ENCODE data around the gene MSN.
"Not testable (repeated sequence)": the region's sequence is repeated elsewhere in the genome, so short reads cannot be mapped to it uniquely, and the experiment has no call there.

Gene MSN

DNA sequence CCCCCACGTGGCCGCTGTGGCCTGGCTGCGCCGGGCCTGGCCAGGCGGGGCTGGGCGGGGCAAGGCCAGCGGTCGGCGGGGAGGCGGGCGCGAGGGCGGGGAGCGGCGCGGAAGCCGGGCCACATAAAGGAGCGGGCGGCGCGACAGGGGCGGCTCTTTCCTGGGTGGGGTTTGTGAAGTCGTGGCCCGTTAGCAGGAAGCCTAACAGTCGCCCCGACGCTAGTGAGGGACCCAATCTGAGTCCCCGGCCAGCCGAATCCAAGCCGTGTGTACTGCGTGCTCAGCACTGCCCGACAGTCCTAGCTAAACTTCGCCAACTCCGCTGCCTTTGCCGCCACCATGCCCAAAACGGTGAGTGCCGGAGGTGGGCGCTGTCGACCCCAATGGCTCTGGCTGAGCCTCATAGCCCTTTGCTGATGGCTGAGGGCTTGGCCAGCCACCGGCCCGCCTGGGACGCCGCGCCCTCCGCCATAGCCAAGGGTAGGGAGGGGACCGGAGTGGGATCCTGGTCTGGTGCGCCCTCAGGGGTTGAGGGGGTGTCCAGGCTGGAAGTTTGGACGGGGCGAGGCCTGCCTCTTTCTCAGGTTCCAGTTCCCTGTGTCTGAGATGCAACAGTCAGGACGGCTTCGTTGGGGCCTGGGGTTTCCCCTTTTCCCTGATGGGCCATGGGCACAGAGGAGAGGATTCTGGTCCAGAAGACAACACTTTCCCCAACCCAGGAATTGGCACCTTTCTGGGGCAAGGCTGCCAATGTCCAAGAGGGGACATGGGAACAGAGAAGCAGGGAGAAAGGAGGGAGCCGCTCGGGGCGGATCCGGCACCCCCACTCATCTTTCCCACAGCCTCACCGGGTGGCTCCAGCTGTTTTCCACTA is at the start of gene MSN:
Gene MSN, plus strand, starts transcription at position 152 of the 874 bp plus-strand sequence. Its CDS starts 188 bp downstream, at position 340.
- DNase-seq (ENCODE audit: low read depth): peak; percentile 68

DNA sequence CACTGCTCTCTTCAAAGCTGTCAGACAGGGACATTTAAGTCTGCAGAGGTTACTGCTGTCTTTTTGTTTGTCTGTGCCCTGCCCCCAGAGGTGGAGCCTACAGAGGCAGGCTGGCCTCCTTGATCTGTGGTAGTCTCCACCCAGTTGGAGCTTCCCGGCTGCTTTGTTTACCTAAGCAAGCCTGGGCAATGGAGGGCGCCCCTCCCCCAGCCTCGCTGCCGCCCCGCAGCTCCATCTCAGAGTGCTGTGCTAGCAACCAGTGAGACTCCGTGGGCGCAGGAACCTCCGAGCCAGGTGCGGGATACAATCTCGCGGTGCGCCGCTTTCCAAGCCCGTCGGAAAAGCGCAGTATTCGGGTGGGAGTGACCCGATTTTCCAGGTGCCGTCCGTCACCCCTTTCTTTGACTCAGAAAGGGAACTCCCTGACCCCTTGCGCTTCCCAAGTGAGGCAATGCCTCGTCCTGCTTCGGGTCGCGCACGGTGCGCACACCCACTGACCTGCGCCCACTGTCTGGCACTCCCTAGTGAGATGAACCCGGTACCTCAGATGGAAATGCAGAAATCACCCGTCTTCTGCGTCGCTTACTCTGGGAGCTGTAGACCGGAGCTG is 47.3 kb upstream of the MSN start:
- DNase-seq (ENCODE audit: low read depth): not testable (repeated sequence)

DNA sequence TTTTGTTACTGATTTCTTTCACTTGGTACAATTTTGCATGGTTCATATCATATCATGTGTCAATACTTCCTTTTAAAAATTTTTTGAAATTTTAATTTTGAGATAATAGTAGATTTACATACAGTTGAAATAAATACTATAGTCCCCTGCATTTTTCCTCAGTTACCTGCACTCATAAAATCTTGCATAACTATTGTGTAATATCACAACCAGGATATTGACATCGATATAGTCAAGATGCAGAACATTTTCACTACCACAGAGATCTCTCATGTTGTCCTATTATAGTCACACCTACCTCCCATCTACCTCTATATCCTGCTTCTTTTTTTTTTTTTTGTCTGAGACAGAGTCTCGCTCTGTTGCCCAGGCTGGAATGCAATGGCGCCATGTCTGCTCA is 36.7 kb upstream of the MSN start:
- no peak for DNase-seq (ENCODE audit: low read depth)

DNA sequence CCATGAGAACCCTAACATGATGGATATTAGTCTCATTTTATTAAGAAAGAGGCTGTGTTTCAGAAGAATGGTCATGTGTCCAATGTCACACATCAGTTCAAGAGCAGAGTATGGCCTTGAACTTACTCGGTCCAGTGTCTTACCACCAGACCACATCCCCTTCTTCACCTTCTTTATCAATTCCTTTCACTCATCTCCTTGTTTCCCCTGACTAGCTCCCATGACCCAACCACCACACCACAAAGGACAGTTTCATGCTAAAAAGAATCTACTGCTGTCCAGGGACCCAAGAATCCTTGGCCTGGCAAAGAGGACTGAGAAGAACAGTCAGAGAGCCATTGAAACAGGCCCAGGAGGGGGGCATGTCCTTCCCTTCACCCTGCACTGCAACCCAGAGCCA is 33.6 kb upstream of the MSN start:
- DNase-seq (ENCODE audit: low read depth): no peak

DNA sequence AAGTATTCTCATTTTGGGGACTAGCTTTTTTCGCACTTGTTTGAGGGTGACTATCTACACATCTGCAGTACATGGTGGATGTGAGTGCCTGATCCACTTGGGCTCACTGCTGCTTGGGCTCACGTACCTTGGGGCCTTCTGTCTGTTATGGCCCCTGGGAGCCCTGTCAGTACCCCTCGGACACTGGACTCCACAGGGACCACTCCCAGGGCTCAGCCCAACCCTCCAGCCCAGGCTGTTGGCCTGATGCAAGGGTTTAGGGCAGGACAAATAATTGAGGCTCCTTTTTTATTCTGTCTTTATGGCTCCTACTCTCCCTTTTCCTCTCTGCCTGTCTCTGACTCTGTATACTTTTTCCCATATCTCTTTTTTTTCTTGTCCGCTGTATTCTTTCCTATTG is 32.7 kb upstream of the MSN start:
- no peak for DNase-seq (ENCODE audit: low read depth)

DNA sequence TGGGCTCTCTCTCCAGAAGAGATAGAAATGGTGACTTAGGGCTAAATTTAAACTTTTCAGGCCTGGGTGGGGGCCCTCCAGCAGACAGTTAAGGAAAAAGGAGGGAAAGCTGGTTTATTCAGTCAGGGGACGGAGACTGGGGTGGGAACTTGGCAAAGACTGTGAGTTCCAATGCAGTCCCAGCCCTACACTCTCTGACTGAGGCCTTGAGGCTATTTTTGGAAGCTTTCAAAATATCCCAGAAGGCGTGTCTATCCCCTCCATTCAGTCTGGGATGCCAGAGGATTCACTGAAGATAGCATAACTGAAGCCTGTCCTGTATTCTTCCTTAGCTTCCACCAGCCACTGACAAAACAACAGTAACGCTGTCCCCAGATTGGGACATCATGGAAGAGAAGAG is 32.1 kb upstream of the MSN start:
- DNase-seq (ENCODE audit: low read depth): no peak

DNA sequence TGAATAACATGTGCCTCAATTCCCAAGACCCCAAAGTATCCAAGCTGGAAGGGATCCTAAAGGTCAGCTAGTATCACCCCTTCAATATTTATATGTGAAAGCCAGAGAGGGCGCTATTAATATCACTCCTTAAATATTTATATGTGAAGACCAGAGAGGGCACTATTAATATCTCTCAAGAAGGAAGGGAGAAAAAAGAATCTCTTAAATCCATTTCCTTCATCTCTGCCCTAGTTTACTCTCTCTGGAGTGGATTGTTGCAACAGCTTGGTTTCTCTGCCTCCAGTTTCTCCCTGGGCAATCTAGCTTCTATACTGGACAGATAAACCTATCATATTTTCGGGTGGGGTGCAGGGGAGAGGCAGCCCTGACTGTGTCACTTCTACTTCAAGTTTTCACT is 31.6 kb upstream of the MSN start:
- no peak for DNase-seq (ENCODE audit: low read depth)

DNA sequence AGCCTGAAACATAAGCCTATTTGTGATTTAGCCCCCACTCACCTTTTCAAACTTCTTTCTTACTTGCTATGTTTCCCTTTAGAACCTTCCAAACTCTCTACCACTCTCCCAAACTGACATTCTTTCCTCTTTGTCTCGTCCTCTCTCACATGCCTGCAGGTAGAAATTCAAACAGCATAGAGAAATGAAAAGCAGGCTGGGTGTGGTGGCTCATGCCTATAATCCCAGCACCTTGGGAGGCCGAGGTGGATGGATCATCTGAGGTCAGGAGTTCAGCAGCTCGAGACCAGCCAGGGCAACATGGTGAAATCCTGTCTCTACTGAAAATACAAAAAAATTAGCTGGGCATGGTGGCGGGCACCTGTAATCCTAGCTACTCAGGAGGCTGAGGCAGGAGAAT is 31.2 kb upstream of the MSN start:
- not testable (repeated sequence) for DNase-seq (ENCODE audit: low read depth)

DNA sequence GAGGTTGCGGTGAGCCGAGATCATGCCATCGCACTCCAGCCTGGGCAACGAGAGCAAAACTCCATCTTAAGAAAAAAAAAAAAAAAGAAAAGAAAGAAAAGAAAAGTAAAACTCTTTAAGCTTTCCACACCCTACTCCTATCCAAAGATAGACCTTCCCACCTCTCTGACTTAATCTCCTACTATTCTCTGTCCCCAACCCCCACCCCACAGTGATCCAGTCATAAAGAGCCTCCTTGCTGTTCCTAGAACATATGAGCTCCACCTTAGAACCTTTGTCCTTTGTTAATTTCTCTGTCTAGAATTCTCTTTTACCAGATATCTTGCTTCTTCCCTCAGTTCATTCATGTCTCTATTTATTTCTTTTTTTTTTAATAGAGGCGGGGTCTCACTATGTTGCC is 30.1 kb upstream of the MSN start:
- DNase-seq (ENCODE audit: low read depth): no peak

DNA sequence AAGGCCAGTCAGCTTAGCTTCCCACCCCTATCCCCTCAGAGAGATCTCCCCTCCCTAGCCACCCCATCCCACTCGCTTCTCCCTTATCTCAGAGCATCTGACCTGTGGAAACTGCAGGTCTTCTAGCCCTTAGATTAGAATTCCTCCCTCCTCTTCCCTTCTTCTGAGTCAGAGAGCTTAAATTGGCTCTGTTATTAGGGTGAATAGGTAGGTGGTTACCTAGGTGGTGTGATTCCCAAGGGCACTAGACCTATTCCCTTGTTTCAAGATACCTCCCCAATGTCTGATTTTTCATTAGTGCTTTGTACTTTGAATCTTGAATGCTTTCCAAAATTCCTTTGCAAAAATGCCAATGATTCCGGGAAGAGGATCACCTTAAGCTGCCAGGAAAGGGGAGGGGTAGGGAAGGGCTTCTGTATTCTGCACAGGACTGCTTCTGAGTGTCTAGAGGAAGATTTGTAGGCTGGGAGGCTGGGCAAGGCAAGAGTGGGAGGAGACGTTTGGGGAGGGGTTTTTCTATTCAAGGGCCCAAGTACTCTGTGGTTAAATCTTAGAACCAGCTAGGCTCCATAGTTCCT is 24.5 kb upstream of the MSN start:
- no peak for DNase-seq (ENCODE audit: low read depth)

DNA sequence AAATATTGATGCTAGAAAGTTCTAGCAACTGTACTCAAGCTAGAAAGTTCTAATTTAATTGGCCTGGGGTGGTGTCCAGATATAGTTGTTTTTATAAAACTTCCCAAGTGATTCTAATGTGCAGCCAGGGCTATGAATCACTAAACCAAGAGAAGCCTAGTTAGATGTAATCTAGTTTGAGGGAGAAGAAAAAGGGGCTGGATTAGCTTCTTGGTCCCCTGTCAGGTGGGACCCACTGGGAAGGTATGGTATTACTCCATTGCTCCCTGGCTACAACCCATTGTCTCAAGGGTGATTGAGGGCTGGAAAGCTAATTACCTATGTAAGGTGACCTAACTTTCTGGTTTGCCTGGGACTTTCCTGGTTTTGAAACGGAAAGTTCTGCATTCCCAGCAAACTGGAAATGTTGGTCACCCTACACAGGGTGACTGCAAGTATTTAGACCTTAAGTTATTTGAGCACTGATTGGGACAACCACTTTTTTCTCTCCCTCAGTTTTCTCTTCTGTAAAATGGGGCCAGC is 23.9 kb upstream of the MSN start:
- DNase-seq (ENCODE audit: low read depth): no peak

DNA sequence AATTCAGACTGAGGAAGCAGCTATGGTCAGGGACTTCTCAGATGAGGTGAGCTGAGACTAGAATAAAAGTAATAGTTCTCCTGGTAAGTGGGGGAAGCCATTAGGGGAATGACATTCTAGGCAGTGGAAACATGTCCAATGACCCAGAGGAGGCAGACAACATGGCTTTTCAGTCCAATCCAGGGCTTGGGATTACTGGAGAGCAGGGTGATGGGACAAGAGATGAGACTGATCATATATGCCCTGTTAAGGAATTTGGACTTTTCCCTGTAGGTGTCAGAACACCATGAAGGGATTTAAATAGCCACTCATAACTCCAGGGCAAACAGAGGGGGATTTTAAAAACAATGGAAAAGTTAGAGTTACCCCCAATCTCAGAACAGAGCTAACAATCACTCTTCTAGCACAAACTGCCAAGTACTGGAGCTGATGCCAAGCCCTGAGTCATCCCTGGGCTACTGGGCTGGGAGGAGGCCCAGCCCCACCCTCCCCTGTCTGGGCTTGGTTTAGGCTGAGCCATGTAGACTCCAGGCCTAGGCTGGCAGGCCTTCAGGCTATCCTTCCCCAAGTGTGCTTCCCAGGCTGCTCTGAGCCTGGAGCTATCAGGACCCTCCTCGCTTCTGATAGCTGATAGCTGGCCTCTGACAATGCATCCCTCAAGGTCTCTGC is 22.7 kb upstream of the MSN start:
- DNase-seq (ENCODE audit: low read depth): no peak

DNA sequence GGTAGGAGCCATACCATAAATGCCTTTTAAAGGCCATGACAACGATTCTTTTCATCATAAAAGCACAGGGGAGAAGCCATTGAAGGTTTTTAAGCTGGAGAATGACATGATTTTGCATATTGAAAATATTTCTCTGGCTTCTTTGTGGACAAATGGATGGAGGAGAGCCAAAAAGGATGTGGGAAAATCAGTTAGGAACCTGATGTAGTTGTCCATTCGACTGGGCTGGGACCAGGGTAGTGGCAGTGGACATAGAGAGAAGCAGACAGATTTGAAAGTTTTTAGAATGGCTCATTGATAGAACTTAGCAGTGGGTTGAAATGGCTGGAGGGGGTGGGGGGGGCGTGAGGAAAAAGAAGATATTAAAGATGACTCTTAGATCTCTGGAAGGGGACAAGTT is 19.7 kb upstream of the MSN start:
- DNase-seq (ENCODE audit: low read depth): no peak

DNA sequence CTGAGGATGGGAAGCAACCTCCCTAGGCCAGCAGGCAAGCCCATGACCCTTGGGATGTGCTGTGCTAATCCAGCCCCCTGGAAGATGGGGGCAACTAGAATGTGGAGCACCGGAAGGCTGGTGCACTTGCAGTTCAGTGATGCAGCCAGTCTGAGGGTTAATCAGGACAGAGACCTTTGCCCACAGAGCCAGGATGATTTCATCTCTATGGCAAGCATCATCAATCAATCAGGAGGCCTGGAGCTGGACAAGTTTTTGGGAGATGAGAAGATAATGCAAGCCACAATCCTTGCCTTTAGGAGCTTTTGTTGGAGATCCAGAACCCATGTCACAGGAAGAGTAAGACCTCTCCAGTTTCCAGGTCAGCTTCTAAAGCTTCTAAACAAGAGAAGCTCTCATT is 15.4 kb upstream of the MSN start:
- no peak for DNase-seq (ENCODE audit: low read depth)

DNA sequence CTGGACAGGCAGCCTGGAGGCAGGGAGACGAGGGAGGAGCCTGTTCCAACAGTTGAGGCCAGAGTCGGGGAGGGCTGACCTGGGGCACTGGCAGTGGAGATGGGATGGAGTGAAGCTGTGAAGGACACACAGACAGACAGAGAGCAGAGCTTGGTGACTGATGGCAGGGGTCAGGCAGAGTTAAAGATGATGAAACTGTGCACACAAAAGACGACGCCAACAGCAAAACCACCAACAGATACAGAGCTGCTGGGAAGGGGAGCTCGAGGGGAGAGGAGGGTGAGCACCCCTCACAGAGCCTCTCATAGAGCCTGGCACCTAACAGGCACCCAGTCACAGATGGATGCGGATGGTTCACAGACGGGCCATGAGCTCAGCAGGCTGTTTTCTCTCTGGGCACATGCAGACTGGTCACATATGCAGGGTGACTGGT is 10.4 kb upstream of the MSN start:
- not testable (repeated sequence) for DNase-seq (ENCODE audit: low read depth)

DNA sequence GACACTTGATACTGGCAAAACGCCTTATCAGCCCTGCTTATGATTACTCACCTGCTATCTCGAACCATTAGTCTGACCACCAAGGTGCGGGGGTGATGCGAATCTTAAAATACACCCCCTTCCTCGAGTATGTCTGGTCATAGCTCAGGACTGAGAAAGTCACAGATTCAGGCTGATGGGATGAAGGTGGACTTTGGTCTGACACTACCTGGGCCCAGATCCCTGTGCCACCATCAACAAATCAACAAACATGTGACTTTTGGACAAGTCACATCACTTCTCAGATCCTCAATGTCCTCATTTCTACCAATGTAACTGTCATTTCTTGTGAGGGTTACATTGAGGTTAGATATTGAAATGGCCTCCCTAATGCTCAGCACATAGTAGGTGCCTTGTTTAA is 9.8 kb upstream of the MSN start:
- DNase-seq (ENCODE audit: low read depth): no peak

DNA sequence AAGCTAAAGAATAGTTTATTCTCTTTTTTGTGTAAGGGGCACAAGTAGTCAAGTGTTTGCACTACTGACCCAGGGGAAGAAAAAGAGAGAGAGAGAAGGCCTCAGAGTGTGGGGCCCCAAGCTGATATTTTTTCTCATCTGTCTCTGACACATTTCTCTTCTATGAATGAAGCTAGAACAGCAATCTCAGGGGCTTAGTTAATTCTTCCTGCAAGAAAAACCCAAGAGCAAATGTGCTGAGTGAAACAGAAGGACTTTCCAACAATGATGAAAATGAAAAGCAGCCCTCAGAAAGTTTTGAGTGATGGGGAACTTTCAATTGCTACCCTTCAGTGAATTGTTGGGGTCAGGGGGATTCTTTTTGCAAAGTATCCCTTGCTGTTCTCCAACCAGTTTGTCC is 9.2 kb upstream of the MSN start:
- no peak for DNase-seq (ENCODE audit: low read depth)

DNA sequence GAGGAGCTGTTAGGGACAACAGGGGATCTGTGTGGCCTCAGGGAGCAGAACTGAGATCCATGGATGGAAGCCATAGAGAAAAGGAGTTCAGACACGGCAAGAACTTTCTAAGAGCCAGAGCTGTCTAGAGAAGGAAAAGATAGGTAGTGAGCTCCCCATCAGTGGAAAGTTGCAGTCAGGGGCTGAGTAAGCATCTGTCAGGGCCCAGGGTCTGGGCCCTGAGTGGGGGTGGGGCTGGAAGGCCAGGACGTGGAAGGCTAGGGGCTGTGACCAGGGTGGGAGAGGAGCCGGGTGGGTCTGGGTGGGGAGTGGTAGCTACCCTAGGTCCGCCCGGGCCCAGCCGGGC is 324 bp upstream of the MSN start:
- DNase-seq (ENCODE audit: low read depth): no peak

DNA sequence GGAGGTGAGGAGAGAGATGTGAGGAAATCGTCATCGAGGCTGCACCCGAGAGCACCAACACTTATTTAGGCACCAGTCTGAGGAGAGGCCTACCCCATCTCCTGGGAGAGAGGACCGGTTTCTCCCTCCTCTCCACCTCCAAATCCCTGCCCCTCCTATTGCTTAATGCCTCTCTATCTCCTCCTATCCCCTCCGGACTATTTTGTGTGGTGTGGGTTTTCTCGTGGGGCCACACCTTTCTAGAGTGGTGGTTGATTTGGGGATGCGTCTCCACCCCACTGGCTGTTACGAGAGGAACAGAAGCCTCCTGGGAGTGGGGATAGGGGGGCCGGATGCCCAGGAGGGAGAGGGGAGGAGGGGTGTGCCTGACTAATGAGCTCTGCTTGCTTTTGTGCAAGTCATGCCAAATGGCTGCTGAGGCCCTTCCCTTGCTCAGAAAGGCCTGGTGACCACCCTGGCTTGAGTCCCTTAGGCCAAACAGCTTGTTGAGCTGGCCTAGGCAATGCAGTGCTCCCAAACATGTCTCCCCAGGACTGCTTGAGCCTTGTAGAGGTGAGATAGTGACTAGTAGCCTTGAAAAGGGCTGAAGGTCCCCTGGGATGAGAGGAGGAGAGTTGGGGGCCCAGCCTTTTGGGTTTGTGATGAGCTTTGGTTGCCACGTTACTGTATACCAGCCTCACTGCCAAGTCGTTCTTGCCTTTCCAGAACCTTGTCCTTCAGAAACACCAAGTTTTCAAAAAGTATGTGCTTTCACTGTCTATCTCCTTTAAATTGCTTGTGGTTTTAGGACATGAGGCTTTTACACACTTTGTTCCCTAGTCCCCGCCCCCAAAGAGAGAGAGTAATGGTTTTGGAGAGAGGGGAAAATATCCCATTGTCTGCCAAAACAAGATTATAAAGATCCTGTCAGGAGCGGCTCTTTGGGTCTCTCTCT is 1.2 kb downstream of the MSN start:
- DNase-seq (ENCODE audit: low read depth): peak; percentile 36

DNA sequence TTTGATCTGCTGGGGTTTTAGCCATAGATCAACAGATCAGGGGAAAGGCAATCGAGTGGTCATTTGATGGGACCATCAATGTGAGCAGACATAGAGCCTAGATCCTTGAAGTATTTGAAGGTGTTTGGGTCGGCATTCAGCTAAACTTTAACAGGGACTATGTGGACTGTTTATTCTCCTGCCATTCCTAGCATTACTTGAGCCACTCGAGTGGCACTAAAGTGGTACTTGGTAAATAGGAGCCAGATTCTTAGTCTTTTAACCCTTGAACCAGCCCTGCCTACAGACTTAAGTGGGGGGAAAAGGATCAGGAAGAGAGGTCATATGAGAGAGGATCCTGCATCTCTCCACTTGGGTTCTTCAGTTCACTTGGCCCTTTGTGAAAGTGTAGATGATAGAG is 3.8 kb downstream of the MSN start:
- DNase-seq (ENCODE audit: low read depth): no peak

DNA sequence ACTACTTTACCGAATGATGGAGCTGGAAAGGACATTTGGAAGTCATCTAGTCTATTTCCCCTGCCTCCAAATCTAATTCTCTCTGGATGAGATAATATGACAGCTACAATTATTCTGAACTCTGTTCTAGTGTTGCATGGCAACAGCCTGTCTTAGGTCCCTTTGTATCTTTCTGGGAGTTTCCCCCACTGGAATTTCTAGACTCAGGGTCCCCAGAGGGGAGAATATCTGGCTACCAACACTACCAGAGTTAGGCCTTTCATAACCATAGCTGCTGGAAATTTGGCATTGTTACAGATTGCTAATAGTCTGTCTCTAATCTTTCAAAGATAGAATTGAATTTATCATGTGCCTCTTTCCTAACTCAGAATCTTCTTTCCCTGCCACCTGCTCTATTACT is 4.5 kb downstream of the MSN start:
- no peak for DNase-seq (ENCODE audit: low read depth)

DNA sequence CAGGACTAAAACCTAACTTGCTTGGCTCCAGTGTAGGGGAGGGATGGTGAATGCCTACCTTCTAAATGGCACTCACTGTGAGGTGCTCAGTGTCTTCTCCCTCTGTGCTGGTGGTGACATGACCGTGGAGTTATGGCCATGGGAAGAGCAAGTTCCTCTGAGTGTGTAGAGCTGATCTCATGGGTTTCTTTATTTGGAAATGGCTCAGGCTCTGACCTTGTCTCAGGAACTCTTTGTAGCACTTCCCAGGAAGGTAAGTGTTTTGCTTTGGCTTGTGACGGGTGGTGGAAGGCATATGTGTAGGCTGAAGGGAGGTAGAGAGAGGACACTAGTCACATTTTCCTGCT is 6.4 kb downstream of the MSN start:
- DNase-seq (ENCODE audit: low read depth): no peak

Measured in stimulated activated CD8-positive, alpha-beta memory T cell treated with anti-CD3 and anti-CD28 coated beads, Interleukin-4, amount 100 ng/mL, for 24 hours (primary cell).